ENCODE results near the gene ANKS3.
"Not testable (repeated sequence)": the region's sequence is repeated elsewhere in the genome, so short reads cannot be mapped to it uniquely, and the experiment has no call there.

The ANKS3 gene

DNA sequence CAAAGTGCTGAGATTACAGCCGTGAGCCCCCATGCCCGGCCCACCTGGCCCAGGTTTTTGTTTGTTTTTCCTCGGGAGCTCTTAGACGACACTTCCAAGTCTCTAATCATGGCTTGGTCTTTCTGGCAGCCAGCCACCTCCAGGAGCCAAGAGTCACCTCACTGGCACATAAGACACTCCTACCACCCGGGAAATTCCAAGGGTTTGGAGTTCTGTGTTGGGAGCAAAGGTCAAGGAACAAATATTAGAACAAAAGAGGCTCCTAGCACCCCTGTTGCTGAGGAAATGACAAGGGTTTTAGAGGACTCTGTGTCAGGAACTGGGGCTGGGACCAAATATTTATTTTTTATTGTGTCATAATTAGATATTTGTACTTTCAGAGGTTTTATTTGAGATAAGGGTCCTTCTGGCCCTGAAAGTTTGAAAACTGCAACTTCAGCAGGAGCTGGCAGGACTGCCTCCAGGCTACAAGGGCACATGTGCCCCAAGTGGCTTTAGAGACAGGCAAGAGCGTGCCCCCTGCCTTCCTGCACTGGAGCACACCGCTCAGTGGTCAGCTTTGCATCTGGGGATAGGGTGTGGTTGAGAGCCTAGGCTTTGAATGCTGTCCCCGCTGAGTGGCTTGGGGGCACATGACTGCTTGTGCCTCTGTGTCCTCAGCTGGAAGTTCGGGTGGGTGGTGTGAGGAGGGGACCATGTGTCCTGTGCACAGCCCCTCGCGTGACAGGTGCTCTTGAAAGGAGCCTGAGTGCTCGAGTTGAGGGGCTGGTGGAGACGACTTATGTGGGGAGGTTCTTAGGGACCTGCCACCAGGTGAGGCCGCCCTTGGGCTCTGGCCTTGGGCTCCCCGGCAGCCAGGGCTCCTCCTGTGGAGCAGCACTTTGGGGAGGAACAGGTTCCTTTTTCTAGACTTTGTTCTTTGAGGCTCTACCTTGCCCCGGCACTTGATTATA lies 79.8 kb downstream of the ANKS3 start:
- Histone ChIP-seq H3K27ac (no peak overlapping the region), H3K4me1 (ENCODE audit: control insufficient read depth in 1 of 2, insufficient read depth in 1 of 2, low read depth in 1 of 2, low read length in 1 of 2) (peaks cover 3 to 11% of the 10 kb centered on the region in 2 experiments), H3K4me3 (ENCODE audit: low read depth in 1 of 2, low read length in 1 of 2) (no peak overlapping the region), H3K9me3 (no peaks in the 10 kb centered on the region), H3K36me3 (peaks cover 90% of the 10 kb centered on the region), H3K27me3 (no peaks in the 10 kb centered on the region)
- TF ChIP-seq CTCF (IDR thresholded peaks at IDR 0.05): no peak

DNA sequence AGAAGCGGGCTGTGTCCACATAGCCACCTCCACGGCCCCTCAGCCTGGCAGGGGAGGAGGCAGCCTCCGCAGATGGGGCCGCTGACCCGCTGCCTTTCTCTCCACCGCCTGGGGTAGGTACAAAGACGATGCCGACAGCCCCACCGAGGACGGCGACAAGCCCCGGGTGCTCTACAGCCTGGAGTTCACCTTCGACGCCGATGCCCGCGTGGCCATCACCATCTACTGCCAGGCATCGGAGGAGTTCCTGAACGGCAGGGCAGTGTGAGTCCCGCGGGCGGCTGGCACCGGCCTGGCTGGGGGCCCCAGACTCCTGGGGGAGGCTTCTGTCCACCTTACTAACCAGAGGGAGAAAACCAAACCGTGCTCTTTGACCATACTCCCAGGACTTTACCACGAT lies 81.5 kb downstream of the ANKS3 start:
- H3K4me1 ChIP-seq (ENCODE audit: control insufficient read depth in 1 of 2, insufficient read depth in 1 of 2, low read depth in 1 of 2, low read length in 1 of 2): peaks cover 3 to 11% of the 10 kb centered on the region in 2 experiments
- no peaks in the 10 kb centered on the region for H3K9me3 ChIP-seq
- peaks cover 77% of the 10 kb centered on the region for H3K36me3 ChIP-seq
- no peak overlapping the region for H3K27ac ChIP-seq
- H3K27me3 ChIP-seq: no peaks in the 10 kb centered on the region
- no peak for TF ChIP-seq CTCF (IDR thresholded peaks at IDR 0.05)
- no peak overlapping the region for H3K4me3 ChIP-seq (ENCODE audit: low read depth in 1 of 2, low read length in 1 of 2)

GRCh38 chr16:4651827-4652226 lies 82.2 kb downstream of the ANKS3 start:
- Histone ChIP-seq H3K27ac (no peak overlapping the region), H3K4me1 (ENCODE audit: control insufficient read depth in 1 of 2, insufficient read depth in 1 of 2, low read depth in 1 of 2, low read length in 1 of 2) (peaks cover 3 to 11% of the 10 kb centered on the region in 2 experiments), H3K36me3 (peaks cover 77% of the 10 kb centered on the region), H3K4me3 (ENCODE audit: low read depth in 1 of 2, low read length in 1 of 2) (no peak overlapping the region), H3K27me3 (no peaks in the 10 kb centered on the region), H3K9me3 (no peaks in the 10 kb centered on the region)
- no peak for TF ChIP-seq CTCF (IDR thresholded peaks at IDR 0.05)

DNA sequence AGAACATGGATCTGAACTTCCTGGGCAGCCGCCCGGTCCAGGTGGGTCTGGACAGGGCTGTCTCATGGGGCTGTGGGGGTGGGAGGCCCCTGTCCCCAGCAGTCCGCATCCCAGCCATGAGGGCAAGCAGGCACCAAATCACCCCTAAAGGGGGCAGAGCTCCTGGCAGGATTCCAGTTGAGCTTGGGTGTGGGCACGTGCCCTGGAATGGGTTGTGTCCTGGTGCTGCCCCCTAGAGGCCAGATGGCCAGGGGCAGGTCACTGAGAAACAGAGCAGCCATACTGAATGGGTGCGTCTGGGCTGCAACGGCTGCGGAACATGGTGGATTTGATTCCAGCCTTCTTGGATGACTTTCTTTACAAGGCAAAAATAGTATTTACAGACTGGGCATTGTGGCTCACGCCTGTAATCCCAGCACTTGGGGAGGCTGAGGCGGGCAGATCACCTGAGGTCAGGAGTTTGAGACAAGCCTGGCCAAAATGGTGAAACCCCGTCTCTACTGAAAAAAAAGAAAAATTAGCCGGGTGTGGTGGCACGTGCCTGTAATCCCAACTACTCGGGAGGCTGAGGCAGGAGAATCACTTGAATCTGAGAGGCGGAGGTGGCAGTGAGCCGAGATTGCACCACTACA lies 83.5 kb downstream of the ANKS3 start:
- peak; percentile 92 for TF ChIP-seq CTCF (IDR thresholded peaks at IDR 0.05)
- H3K4me3 ChIP-seq (ENCODE audit: low read depth in 1 of 2, low read length in 1 of 2); H3K27me3 ChIP-seq; H3K9me3 ChIP-seq: not testable (repeated sequence)
- peak overlapping the region; percentile 69 for H3K27ac ChIP-seq
- peaks cover 76% of the 10 kb centered on the region for H3K36me3 ChIP-seq
- peaks cover 3 to 11% of the 10 kb centered on the region in 2 experiments for H3K4me1 ChIP-seq (ENCODE audit: control insufficient read depth in 1 of 2, insufficient read depth in 1 of 2, low read depth in 1 of 2, low read length in 1 of 2)

- Histone ChIP-seq H3K9me3 (no peaks in the 10 kb centered on the region), H3K4me3 (ENCODE audit: low read depth in 1 of 2, low read length in 1 of 2) (no peak overlapping the region), H3K36me3 (peaks cover 75% of the 10 kb centered on the region), H3K27me3 (no peaks in the 10 kb centered on the region), H3K4me1 (ENCODE audit: control insufficient read depth in 1 of 2, insufficient read depth in 1 of 2, low read depth in 1 of 2, low read length in 1 of 2) (peaks cover 3 to 11% of the 10 kb centered on the region in 2 experiments), H3K27ac (peak overlapping the region; percentile 69)
- TF ChIP-seq CTCF (IDR thresholded peaks at IDR 0.05): no peak
Measured at GRCh38 chr16:4649744-4650442, 84.2 kb downstream of the ANKS3 start.
